GM12873 (cell line): ENCODE data around the gene SIVA1.

Experiments
- TF ChIP-seq, protein P1 (sequence below): IDR thresholded peaks from 2 replicates; pipeline ENCODE4 v1.5.1; 2012; ENCODE audit warnings: low read depth, mild to moderate bottlenecking, moderate library complexity, low read length, control low read depth; ENCODE audit not compliant: insufficient read depth; ENCODE audit errors: missing control alignments

Gene SIVA1, protein sequence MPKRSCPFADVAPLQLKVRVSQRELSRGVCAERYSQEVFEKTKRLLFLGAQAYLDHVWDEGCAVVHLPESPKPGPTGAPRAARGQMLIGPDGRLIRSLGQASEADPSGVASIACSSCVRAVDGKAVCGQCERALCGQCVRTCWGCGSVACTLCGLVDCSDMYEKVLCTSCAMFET

DNA sequence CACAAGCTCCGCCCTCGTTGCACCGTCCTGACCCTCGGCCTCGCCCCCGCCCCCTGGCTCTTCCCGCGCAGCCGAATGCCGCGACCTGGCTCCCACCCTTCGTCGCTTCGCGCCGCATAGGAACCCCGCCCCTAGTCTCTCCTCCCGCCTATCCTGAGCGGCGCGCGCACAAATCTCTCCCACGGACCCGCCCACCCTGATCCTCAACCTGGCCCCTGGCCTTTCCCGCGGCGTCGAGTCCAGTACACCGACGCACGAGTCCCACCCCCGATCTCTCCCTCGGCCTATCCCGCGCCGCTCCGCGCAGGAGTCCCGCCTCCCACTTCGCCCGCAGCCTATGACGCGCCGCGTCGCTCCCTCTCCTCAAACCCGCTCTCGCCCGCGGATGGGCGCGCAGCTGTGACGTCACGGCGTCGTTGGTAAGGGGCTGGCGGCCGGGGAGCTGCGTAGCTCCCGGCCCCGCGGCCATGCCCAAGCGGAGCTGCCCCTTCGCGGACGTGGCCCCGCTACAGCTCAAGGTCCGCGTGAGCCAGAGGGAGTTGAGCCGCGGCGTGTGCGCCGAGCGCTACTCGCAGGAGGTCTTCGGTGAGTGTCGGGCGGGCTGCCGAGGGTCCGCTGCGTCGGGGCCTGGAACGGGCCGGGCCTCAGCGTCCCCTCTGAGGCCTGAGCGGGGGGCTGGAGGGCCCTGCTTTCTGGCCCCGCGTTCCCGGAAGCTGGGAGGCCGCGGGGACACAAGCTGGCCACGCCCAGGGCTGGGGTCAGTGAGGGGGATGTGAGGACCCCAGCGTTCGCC lies at the start of gene SIVA1:
SIVA1 (plus strand) TSS at position 413 of the 793 bp plus-strand sequence; CDS start at position 468, 55 bp downstream.
- TF ChIP-seq, protein P1, sequence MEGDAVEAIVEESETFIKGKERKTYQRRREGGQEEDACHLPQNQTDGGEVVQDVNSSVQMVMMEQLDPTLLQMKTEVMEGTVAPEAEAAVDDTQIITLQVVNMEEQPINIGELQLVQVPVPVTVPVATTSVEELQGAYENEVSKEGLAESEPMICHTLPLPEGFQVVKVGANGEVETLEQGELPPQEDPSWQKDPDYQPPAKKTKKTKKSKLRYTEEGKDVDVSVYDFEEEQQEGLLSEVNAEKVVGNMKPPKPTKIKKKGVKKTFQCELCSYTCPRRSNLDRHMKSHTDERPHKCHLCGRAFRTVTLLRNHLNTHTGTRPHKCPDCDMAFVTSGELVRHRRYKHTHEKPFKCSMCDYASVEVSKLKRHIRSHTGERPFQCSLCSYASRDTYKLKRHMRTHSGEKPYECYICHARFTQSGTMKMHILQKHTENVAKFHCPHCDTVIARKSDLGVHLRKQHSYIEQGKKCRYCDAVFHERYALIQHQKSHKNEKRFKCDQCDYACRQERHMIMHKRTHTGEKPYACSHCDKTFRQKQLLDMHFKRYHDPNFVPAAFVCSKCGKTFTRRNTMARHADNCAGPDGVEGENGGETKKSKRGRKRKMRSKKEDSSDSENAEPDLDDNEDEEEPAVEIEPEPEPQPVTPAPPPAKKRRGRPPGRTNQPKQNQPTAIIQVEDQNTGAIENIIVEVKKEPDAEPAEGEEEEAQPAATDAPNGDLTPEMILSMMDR, result no peak

DNA sequence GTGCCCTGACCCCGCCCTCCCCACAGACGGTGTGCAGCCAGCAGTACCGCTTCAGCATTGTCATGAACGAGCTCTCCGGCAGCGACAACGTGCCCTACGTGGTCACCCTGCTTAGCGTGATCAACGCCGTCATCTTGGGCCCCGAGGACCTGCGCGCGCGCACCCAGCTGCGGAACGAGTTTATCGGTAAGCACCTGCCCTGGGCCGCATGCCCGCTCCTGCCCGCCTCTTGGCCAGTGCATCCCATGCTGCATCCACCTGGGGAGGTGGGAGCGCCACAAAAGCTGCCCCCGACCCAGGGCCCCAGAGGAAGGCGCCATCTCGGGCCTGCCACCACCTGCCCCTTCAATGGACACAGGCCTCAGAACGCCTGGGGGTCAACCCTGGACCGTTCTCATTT lies 49.7 kb upstream of the SIVA1 start:
- TF ChIP-seq, protein P1, result no peak

DNA sequence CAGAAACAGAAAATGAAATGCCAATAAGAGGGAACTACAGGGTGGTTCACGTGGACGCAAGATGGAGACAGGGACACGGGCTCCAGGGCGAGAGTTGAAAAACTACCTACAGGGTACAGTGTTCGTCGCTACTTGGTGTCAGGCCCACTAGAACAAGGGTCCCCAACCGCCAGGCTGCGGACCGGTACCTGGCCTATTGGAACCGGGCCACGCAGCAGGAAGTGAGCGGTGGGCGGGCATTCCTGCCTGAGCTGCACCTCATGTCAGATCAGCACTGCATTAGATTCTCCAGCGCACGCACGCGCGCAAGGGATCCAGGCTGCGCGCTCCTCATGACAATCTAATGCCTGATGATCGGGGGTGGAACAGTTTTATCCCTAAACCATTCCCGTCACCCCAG lies 48.7 kb upstream of the SIVA1 start:
- TF ChIP-seq, protein P1, result no peak

DNA sequence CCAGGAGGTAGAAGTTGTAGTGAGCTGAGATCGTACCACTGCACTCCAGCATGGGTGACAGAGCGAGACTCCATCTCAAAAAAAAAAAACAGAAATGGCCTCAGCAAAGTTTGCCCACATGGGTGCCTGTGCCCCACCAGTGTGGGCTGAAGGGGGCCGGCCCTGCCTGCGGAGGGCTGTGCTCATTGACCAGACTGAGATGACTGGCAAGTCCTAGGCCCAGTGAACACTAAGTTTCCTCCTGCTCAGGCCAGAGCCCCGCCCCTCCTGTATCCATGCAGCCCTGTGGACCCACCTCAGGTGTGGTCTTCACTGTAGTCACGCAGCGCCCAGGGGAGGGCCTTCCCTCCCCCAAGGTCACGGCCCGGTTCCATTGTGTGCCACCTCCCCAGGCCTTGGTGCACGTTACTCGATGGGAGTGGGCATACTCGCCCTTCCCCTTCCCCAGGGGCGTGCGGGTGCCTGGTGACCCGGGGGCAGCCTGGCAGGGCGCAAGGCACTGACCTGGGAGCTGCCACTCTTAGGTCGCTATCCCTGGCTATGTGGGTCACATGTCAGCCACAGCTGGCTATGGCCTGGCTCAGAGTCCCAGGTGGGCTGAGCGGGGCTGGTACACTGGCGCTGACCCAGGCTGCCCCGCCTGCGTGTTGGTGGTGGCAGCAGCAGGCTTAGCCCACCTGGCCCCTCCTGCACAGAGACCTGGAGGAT lies 47.5 kb upstream of the SIVA1 start:
- TF ChIP-seq, protein P1, result no peak

DNA sequence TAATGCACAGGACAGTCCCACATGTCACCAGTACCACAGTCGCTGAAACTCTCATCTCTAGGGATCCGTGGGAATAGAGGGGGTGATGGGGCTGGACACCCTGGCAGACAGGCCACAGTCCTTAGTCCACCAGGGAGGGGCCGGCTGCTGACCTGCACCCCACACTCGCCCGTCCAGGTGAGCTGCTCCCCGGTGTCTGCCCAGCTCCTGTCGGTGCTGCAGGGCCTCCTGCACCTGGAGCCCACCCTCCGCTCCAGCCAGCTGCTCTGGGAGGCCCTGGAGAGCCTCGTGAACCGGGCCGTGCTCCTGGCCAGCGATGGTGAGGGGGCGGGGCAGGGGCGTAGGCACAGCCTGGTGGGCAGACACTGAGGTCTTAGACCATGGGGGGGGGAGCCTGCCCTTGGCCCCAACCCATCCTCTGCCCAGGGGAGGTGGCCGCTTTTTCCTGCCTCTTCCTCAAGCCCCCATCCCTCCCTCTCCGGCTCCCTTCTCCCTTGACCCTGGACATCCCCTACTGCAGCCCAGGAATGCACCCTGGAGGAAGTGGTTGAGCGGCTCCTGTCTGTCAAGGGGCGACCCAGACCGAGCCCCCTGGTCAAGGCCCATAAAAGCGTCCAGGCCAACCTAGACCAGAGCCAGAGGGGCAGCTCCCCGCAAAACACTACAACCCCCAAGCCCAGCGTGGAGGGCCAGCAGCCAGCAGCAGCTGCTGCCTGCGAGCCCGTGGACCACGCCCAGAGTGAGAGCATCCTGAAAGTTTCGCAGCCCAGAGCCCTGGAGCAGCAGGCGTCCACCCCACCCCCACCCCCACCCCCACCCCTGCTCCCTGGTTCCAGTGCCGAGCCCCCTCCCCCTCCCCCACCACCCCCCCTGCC lies 46.0 kb upstream of the SIVA1 start:
- TF ChIP-seq, protein P1, result no peak

DNA sequence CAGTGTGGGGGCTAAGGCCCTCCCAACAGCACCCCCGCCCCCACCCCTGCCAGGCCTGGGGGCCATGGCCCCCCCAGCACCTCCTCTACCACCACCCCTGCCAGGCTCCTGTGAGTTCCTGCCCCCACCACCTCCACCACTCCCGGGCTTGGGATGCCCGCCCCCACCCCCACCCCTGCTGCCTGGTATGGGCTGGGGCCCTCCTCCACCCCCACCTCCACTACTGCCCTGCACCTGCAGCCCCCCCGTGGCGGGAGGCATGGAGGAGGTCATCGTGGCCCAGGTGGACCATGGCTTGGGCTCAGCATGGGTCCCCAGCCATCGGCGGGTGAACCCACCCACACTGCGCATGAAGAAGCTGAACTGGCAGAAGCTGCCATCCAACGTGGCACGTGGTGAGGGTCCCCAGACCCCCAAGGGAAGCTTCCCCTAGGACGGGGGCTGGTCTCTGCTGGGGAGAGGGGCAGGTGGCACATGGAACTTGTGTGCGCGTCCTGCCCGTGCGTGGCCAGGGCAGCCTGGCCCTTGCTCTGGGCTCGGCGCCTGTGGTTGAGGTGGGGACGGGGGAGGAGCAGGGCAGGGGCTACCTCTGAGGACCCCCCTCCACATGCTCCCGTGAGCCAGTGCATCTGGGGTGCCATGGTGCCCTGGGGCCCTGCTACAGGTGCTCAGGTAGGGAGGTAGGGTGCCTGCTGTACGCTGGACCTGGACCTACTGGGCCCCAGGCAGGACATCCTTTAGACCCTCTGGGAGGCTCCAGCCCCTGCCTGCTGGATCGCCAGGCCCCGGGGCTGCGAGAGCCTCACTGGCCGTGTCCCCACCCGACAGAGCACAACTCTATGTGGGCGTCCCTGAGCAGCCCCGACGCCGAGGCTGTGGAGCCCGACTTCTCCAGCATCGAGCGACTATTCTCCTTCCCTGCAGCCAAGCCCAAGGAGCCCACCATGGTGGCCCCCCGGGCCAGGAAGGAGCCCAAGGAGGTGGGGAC lies 45.0 kb upstream of the SIVA1 start:
- TF ChIP-seq, protein P1, result no peak
